NCI-H526 (cell line): Measurements from ENCODE around the gene PREX1.
"Not testable (repeated sequence)": the region's sequence is repeated elsewhere in the genome, so short reads cannot be mapped to it uniquely, and the experiment has no call there.

Source experiments
- DNase-seq, 2 experiments: peaks; one replicate each; lab custom pipeline; 2025; lab: John Stamatoyannopoulos, UW

The PREX1 gene

DNA sequence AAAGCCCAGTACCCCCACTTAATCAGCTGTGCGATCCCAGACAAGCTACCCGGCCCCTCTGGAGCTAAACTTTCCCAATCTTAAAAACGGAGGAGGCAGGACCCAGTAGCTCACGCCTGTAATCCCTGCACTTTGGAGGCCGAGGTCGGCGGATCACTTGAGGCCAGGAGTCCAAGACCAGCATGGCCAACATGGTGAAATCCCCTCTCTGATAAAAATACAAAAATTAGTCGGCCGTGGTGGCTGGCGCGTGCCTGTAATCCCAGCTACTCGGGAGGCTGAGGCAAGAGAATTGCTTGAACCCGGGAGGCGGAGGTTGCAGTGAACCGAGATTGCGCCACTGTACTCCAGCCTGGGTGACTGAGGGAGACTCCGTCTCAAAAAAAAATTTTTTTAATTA, 1.3 kb downstream of the PREX1 start:
- DNase-seq: not testable (repeated sequence)

DNA sequence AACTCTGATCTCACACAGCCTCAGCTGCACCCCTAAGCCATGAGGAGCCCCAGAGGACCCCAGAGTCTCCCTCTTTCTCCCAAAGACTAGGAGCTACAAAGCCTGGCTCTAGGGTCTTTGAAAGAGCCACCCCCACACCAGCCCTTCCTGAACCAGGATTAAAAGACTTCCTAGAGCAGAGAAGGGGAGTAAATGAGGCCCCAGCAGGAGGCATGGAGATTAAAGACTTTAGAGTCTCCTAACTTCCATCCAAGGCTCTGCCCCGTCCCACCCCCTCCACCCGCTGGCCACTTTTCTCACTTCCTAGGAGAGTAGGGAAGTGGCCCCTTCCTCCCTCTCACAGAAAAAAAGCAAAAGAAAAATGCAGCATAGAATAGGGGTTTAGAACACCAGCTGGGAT, 1.7 kb downstream of the PREX1 start:
- DNase-seq: no peak

DNA sequence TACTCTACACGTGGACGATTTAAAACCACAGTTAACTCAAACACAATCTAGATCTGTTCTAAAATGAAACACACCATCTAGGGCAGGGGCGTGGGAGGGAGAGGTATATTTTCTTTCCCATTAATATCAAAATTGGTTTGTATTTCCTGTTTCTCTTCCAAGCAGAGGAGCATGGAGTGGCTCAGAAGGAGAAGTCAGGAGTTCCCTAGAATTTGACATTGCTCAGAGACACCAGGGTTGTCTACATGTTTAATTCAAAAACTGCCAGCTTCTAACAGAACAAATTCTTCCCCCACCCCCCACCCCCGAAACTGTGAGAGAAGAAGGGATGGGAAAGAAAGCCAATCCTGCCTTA, 2.3 kb downstream of the PREX1 start:
- DNase-seq: no peak

DNA sequence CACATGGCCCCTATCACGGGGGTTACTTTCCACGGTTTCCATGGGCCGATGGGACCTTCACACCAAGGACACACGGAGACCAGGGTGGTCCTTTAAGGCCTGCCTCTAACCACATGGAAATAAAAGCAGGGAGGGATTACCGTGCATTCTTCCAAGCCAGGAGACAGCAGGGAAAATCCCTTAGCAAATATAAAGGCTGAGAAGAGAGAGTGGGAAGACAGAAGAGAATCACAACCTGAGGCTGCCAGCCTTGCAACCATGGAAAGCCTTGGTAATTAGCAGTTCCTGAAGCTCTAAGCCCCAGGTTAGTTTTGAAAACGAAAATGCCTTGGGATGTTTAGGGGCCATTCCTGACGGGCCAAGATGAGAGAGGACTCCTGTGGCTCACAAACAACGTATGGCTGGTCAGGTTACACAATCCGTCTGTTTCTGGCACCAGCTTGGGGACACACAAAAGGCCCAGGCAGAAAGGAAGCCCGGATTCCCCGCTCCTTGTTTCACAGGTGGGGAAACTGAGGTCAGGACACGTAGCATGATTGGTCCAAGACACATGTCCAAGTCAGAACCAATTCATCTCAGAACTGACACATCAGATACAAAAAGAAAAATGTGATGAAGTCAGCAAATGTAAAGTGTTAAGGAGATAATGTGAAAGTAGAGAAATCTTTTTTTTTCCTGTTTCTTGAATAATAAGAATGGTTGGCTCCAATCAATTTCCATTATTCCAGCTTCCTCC, 2.8 kb downstream of the PREX1 start:
- DNase-seq: no peak

DNA sequence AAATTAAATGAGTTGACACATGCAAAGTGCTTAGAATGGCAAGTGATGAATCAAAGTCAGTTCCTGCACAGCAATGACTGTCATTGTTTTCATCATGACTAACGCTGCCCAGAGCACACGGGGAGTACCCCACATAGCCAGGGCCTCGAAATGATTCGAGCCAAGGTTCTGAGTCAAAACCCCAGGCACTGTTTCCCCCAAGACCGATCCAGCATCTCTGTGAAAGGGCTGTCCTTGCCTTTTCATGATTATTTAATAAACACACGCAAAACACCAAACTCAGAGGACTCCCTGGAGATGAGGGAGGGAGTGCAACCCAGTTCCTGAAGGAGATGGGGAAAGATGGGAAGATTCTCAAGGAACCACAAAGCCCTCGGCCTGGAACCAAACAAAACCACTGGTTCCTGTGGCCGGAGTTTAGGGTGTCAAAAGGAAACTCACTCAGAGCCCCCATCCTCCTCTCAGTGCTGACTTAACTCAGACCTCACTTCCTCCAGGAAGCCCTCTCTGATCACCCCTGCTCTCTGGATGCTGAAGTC, 3.8 kb downstream of the PREX1 start:
- DNase-seq: no peak

DNA sequence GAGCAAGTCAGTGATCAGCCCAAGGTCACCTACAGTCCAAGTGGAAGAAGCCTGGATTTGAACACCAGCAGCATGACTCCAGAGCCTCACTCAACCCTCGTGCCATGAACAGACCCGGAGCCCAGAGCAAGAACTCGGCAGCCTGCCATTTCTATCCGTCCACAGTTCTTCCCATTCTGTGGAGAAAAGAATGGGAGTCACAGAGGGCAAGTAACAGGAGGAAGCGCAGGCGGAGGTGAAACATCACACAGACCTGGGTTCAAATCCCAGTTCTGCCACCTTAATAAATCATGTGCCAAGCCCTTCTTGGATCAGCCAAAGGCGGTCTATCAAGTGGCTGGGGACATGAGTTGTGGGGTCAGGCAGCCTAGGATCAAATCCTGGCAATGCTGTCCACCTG, 4.3 kb downstream of the PREX1 start:
- no peak for DNase-seq

DNA sequence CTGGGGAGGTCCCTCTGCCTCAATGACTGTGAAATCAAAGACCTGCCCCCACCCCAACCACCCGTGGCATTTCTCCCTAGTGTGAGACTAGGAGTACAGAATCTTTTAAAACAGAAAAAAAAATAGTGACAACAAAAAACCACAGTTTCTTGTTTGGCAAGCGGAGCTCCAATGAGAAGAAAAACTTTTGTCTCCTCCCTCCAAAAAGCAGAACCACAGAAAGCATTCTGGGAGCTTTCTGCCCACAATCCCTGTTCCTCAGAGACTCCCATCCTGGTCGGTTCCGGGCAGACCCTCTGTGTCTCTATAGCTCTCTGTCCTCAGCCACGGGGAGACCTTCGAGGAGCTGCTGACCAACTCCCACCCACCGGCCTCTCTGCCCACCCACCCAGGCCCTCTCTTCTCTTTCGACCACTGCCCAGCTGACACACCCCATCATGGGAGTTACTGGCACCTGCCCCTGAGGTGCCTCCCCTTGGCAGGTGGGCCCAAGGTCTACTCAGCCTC, 4.9 kb downstream of the PREX1 start:
- no peak for DNase-seq

DNA sequence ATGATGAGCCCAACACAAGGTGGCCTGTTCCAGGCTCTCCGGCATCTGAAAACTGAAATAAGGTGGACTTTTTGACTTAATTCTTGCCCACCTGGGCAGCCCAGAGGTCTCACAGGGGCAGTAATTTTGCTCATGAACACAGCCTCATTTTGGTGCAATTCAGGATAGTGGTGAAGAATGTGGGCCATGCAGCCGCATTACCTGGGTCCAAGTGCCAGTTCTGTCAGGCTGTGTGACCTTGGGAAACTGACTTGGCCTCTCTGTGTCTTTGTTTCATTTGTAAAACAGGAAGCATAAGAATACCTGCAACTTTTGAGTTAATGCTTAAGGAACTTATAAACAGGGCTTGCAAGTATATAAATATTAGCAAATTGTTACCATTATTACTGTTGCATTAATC, 5.6 kb downstream of the PREX1 start:
- no peak for DNase-seq

DNA sequence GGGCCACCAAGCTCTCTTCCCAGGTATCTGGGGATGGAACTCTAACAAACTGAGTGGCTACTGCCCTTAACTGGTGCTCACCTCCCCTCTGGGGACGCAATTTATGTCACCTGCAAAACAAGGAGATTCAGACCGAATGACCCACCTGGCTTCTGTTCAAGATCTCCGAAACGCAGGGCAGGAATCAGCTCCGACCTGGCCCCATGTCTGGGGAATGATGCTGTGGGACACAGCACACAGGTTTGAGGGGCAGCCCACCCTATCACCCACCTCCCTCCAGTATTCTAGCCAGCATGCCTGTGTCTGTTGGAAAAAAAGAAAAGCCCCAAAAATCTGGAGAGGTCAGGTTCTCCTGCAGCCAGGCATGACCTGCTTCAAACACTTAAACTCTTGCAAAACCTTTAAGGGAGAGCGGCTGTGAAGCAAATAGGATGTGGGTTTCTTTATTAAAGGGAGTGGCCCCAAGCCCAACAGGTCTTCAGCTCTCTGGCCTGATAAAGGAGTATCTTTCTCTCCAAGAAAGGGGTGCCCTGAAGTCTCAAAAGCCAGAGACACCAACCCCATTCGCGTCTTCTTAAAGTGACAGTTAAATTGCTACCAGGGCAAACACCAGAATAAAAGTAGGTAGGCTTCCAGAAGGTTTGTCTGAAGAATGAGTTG, 6.4 kb downstream of the PREX1 start:
- no peak for DNase-seq

DNA sequence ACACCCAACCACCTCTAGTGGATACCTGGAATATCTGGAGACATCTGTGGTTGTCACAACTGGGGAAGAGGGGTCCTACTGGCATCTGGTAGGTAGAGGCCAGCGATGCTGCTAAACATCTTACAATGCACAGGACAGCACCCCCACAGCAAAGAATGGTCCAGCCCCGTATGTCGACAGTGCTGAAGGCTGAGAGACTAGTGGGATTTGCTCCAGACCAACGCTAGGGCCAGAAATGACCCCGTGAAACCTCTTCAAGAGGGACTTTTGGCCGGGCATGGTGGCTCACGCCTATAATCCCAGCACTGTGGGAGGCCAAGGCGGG, 7.2 kb downstream of the PREX1 start:
- peak in 1 of 2 experiments; percentile 54 for DNase-seq

DNA sequence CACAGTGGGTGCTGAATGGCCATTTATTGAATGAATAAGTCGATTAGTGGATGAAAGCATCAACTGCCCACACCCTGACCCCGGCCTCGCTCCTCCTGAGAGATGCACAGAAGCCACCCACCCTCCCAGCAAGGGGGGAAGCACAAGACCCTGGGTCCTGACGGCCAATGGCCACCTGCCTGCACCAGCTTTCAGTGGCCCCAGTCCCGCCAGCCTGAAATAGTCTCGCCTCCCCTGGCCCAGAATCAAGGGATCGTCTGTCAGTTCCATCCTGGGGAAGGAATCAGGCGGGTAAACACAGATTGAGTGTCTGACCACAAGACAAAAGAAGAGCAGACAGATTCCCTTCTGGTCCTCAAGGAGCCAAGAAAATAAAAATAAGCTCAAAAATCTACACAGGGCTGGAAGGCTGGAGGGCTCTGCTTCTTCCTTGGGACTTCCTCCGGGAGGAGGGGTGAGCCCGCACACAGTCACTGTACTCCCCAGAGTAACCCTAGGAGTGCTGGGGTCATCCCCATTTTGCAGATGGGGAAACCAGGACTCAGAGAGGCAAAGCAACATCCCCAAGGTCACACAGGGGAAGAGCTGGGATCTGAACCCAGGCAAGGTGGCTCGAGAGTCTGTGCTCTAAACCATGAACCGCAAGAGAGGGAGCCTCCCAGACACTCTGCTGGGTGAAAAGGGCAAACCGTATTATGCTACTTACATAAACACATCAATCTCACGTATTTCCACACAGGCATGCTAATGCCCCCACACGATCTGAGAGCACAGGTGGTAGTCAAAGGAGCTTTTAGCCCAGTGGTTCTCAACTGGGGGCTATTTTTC, 7.8 kb downstream of the PREX1 start:
- peak in 1 of 2 experiments; percentile 54 for DNase-seq

DNA sequence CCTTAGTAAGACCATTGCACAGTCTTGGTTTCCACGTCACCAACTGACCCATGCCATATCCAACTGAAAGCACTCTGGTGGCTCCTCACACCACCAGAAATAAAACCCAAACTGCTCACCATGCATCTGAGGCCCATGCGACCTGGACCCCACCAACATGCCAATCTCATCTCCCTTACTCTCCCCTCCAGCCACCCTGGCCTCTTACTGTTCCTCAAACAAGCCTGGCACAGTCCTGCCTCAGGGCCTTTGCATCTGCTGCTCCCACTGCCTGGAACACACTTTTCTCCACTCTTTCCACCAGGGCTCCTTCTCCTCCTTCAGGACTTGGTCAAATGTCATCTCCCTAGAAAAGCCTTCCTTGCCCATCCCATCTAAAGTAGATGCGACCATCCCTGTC, 8.7 kb downstream of the PREX1 start:
- DNase-seq: no peak

DNA sequence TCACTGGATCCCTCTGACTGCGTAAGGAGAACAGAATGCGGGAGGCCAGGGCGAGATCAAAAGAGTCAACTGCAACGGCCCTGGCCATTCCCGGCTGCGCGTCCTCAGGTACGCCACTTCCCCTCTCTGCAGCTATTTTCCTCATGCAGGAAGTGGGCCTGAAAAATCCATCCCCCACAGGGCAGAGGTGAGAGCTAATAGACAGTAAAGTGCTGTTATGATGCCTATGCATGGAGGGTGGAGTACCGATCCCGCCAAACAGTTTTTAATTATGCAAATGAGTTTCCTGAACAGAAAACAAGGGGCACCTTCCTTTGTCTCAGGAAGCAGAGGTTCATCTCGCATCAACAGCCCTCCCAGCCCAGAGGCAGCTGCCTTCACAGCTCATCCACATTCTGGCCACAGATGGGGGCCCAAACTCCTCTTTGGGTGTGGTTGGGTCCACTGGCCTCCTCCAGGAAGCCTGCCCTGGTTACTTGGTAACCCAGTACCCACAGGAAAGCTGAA, 9.3 kb downstream of the PREX1 start:
- peak; percentile 87 to 91 for DNase-seq

DNA sequence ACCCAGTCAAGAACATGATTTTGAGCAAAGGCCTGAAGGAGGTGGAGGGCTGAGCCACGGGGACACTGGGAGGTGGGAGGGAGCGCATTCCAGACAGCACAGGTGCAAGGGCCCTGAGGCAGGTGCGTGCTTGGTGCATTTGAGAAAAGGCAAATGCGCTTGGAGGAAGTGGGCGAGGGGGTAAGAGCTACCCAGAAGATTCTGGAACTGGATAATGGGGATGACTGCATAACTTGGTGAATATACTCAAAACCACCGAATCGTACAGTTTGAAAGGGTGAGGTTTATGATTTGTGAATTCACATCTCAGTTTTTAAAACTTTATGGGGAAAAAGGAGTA, 9.8 kb downstream of the PREX1 start:
- peak in 1 of 2 experiments; percentile 28 for DNase-seq

DNA sequence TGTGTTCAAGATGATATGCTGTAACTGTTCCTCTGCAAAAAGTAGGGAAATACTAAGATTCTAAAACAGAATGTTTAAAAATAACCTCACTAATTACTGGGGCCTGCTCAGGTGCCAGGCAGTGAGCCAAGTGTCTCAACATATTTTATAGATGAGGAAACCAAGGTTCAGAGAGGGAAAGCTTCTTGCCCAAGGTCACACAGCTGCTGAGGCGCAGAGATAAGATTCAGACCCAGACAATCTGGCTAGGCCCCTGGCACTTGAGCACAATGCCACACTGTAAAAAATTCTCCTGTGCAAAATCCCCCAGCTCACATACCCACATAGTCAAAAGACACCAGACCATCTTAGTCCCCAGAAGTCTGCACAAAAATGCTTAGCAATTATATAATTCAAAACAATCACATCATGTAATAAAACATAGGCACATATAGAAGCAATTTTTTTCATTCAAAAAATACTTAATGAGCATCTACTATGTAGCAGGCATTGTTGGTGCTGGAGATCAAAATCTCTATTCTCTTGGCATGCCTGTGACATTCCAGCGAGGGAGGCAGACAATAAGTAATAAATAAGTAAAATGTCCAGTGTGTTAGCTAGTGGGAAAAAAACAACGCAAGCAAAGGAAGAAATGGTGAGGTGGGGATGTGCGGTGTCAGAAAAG, 10.3 kb downstream of the PREX1 start:
- no peak for DNase-seq

DNA sequence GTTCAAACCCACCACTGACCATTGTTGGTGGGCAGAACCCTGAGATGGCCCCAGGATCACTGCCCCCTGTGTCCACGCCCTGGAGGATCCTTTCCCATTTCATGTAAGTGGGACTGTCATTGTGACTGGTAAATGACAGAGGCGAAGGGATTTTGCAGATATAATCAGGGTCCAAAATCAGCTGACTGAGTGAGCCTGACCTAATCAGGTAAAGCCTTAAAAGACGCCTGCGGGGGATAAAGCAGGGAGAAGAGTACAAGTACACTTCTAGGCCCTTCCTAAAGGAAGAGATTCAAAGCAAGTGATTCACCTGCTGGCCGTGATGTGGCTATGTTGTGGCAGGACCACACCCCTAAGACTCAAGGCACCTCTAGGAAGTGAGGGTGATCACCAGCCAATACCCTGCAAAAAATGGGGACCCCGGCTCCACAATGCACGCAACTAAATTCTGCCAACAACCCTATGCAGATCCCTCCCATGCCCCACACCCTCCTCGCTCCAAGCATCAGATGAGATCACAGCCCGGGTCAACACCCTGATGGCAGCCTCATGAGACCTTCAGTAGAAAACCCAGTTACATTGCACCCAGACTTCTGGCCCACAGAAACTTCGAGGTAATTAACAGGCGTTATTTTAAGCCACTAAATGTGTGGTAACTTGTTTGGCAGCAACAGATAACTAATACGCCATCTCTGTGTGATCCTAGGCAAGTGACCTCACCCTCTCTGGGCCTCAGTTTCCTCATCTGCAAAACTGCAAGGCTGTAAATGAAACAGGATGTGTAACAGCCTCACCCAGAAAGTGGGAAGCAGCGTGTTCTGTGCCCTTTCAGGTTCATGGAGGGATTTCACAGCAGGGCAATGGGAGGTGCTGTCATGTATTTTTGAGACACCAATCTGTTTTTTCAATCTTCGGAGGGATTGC, 11.3 kb downstream of the PREX1 start:
- no peak for DNase-seq

DNA sequence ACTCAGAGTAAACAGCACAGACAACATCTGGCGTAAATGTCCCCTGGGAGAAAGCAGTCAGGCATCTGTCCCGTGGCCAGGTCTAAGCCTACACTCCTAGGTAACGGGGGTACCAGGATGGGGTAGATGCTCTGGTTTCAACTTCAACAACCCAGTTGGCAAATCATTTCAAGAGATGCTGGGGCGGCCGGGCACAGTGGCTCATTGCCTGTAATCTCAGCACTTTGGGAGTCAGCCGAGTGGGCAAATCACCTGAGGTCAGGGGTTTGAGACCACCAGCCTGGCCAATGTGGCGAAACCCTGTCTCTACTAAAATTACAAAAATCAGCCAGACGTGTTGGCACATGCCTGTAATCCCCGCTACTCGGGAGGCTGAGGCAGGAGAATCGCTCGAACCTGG, 12.3 kb downstream of the PREX1 start:
- DNase-seq: no peak

DNA sequence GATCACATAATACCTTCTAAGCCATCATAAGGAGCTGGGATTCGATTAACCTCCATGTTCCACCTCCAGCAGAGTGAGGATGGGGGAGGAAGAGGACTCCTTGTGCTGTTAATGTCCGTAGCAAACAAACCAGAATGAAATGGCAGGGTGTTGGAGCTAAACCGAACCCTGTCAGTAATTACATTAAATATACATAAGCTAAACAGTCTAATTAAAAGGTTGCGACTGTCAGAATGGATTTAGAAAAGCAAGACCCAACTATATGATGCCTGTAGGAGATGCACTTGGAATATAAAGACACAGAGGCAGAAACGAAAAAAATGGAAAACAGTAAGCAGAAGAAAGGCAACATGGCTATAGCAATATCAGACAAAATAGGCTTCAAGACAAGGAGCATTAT, 13.2 kb downstream of the PREX1 start:
- no peak for DNase-seq

DNA sequence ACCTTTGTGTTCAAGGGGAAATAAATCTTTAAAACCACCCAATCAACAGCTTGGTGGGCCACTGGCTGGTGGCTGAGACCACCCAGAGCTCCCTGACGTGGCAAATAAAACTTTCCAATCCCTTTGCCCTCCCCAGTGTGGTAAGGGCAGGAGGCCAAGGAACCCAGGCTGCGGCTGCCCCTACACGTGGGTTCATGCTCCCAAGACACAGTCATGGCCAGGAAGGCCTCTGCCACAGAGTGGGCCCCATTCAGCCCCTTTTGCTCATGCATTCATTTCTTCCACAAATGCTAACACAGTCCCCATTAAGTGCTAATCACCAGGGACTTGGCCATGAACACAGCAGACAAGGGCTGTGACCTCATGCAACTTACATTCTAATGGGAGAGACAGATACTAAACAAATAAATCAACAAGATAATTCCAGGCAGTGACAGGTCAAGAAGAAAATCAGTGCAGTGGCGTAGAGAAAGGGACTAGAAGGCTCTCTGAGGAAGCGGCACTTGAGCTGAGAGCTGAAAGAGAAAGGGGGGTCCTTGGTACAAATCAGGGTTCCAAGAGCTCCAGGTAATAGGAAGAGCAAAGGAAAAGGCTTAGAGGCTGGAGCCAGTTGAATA, 13.8 kb downstream of the PREX1 start:
- no peak for DNase-seq

DNA sequence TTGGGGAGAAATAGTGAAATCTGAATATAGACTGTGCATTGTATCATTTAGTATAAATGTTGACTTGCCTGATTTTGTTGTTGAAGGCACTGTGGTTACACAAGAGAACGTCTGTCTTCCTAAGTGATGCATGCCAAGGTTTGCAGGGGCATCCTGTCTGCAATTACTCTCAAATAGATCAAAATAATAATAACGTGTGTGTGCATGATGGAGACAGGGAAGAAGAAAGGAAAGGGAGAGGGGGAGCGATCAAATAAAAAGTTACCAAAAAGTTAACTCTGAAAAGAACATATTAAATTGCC, 14.4 kb downstream of the PREX1 start:
- DNase-seq: no peak
